ENCODE measurements around the gene GNPTG. TPM values are rescaled to one million over a fixed set of nuclear protein-coding genes. Genes with fewer than 3 reads are reported as not detected.

The GNPTG gene
- total and polyA plus RNA-seq, 2 of the 8 experiments (the other 6 are each of a cell fraction or from before 2014, with no cell fraction given) = 26.2 to 51.2 TPM

GRCh38 chr16:1403733-1404132, 52.0 kb downstream of the GNPTG start:
- H2BK5ac ChIP-seq (ENCODE audit: low read depth, low read length) = no peak overlapping the region
- no peak overlapping the region for H3K4me2 ChIP-seq (ENCODE audit: insufficient read depth in 1 of 2, low read depth in 2 of 2, low read length in 2 of 2)
- H3K79me1 ChIP-seq (ENCODE audit: low read depth, low read length) = peaks cover 8% of the 10 kb centered on the region; the same call in 1 of the 2 replicates
- no peaks in the 10 kb centered on the region for H3K9me3 ChIP-seq (ENCODE audit: insufficient read depth in 2 of 2, low read depth in 1 of 2, low read length in 1 of 2)
- H3K14ac ChIP-seq (ENCODE audit: insufficient read length) = no peak overlapping the region
- CTCF ChIA-PET (ENCODE audit: partially characterized antibody) = interaction anchor here (0.7 to 1.4 kb wide), 6 partner anchors 12 to 621 kb away, joined by 3 read pairs; no protein-coding TSS in a partner anchor
- H3K36me3 ChIP-seq (ENCODE audit: control insufficient read depth in 2 of 4, insufficient read depth in 4 of 4, low read length in 3 of 4) = peaks cover 0 to 12% (median 1%) of the 10 kb centered on the region in 4 experiments; a peak in 3 of 8 replicates
- H3K79me2 ChIP-seq (ENCODE audit: control insufficient read depth in 1 of 2, insufficient read depth in 2 of 2, low read length in 2 of 2) = peaks cover 0 to 23% of the 10 kb centered on the region in 2 experiments; a peak in 2 of 4 replicates
- H3K23me2 ChIP-seq (ENCODE audit: low read depth, low read length) = peaks cover 2% of the 10 kb centered on the region; the same call in 1 of the 2 replicates
- H3K23ac ChIP-seq (ENCODE audit: insufficient read length) = no peak overlapping the region
- H4K91ac ChIP-seq (replicated peaks; ENCODE audit: insufficient read length, low read length) = no peak overlapping the region
- H4K8ac ChIP-seq (ENCODE audit: extremely low read depth, insufficient read depth, low read length) = peak overlapping the region; percentile 35; the same call in 1 of the 2 replicates
- no peak overlapping the region for H2AK5ac ChIP-seq (ENCODE audit: low read depth, low read length)
- no peak overlapping the region for H2BK120ac ChIP-seq (replicated peaks; ENCODE audit: low read depth, low read length)
- H3K4ac ChIP-seq (replicated peaks; ENCODE audit: insufficient read length, low read depth, low read length) = no peak overlapping the region
- WGBS, 2 experiments (ENCODE audit: extremely low coverage in 1 of 2, insufficient coverage in 1 of 2, insufficient read length in 1 of 2, insufficient replicate concordance in 2 of 2, low coverage in 1 of 2, low lambda C conversion rate in 2 of 2, missing lambda C conversion rate in 1 of 2) = 95% methylated on average over 14 of the region's 14 CpGs; no CpG with 5 or more reads in 1 of the 2 experiments
- no peak overlapping the region for H2BK15ac ChIP-seq (ENCODE audit: low read length)
- no peaks in the 10 kb centered on the region for H3K4me1 ChIP-seq (replicated peaks in 1 of 4; ENCODE audit: control insufficient read depth in 3 of 4, insufficient read depth in 4 of 4, low read length in 3 of 4)
- POLR2A ChIA-PET (ENCODE audit: partially characterized antibody) = interaction anchor here (0.6 to 1.3 kb wide), 3 partner anchors 17 to 272 kb away, joined by 3 read pairs; partner anchors contain the start of gene UQCC4
- no peak overlapping the region for H3K9ac ChIP-seq (replicated peaks in 1 of 4; ENCODE audit: extremely low read depth in 1 of 4, low read depth in 3 of 4, low read length in 3 of 4)
- H3K27ac ChIP-seq (ENCODE audit: low read depth, low read length) = no peak overlapping the region
- no peak for FAIRE-seq
- H2BK20ac ChIP-seq (ENCODE audit: low read length) = no peak overlapping the region
- DNase-seq (ENCODE audit: low read depth in 1 of 2, low spot score in 2 of 2) = no peak
- H2BK12ac ChIP-seq (ENCODE audit: low read depth, low read length) = no peak overlapping the region
- H4K5ac ChIP-seq (ENCODE audit: insufficient read length, low read depth, low read length) = no peak overlapping the region
- H2AFZ ChIP-seq (ENCODE audit: low read length) = no peak overlapping the region
- no peak overlapping the region for H3K4me3 ChIP-seq (ENCODE audit: extremely low read depth in 1 of 4, insufficient read depth in 2 of 4, low read depth in 3 of 4, low read length in 4 of 4)
- H3K27me3 ChIP-seq (replicated peaks in 1 of 4; ENCODE audit: control insufficient read depth in 3 of 4, extremely low read depth in 1 of 4, insufficient read depth in 3 of 4, low read length in 3 of 4) = no peaks in the 10 kb centered on the region
- H3K18ac ChIP-seq (ENCODE audit: extremely low read depth, low read length) = no peak overlapping the region
- peaks cover 0 to 14% of the 10 kb centered on the region in 2 experiments for H4K20me1 ChIP-seq (replicated peaks in 1 of 2; ENCODE audit: control insufficient read depth in 1 of 2, insufficient read depth in 2 of 2, low read length in 2 of 2)
- no peak overlapping the region for H3K56ac ChIP-seq (replicated peaks; ENCODE audit: insufficient read length, low read depth, low read length)
- TF ChIP-seq ASH2L (IDR thresholded peaks at IDR 0.05; ENCODE audit: low read length) (no peak), POU5F1 (IDR thresholded peaks at IDR 0.05; ENCODE audit: low read depth, low read length) (no peak), TAF1 (IDR thresholded peaks at IDR 0.05; ENCODE audit: low read depth, low read length) (no peak), HDAC2 (IDR thresholded peaks at IDR 0.05; ENCODE audit: borderline replicate concordance in 1 of 2, low read depth in 2 of 2, low read length in 2 of 2) (no peak), SIRT6 (IDR thresholded peaks at IDR 0.05; ENCODE audit: low read length) (no peak), KDM1A (IDR thresholded peaks at IDR 0.05; ENCODE audit: borderline replicate concordance, low read length) (no peak), CHD2 (IDR thresholded peaks at IDR 0.05; ENCODE audit: low read length) (no peak), TEAD4 (IDR thresholded peaks at IDR 0.05; ENCODE audit: low read depth, low read length) (no peak), PHF8 (conservative IDR thresholded peaks at IDR 0.05; ENCODE audit: low read depth, low read length) (no peak), RXRA (IDR thresholded peaks at IDR 0.05; ENCODE audit: insufficient read depth, low read depth, low read length) (no peak), EGR1 (IDR thresholded peaks at IDR 0.05; ENCODE audit: borderline replicate concordance, low read depth, low read length) (no peak), SP2 (IDR thresholded peaks at IDR 0.05; ENCODE audit: low read length) (no peak), POLR2AphosphoS5 (IDR thresholded peaks at IDR 0.05; ENCODE audit: low read depth, low read length) (no peak), CREB1 (IDR thresholded peaks at IDR 0.05) (no peak), JUND (IDR thresholded peaks at IDR 0.05; ENCODE audit: low read length) (no peak), RFX5 (IDR thresholded peaks at IDR 0.05; ENCODE audit: borderline replicate concordance, low read depth, low read length) (no peak)
